Measurements from ENCODE around the gene ZDHHC14. TPM values are rescaled to one million over a fixed set of nuclear protein-coding genes. Genes with fewer than 3 reads are reported as not detected.

ZDHHC14 gene
- total RNA-seq, 1 donor from 2014 or later: 15.2 TPM

- DNase-seq (ENCODE audit: extremely low spot score in 2 of 2): peak in 1 of 2 donors; percentile 2
- H3K27ac ChIP-seq: no peak overlapping the region
- no peaks in the 10 kb centered on the region for H3K4me1 ChIP-seq
- no peaks in the 10 kb centered on the region for H3K27me3 ChIP-seq
- H3K36me3 ChIP-seq: no peaks in the 10 kb centered on the region
- no peak overlapping the region for H3K4me3 ChIP-seq
- no peak for TF ChIP-seq POLR2A (IDR thresholded peaks at IDR 0.05)
- TF ChIP-seq CTCF (IDR thresholded peaks at IDR 0.05): no peak
- no peak for TF ChIP-seq POLR2AphosphoS5 (IDR thresholded peaks at IDR 0.05; ENCODE audit: insufficient read depth in 1 of 2, low read depth in 1 of 2)
- H3K9me3 ChIP-seq: no peaks in the 10 kb centered on the region
- intact Hi-C loops (cut with DNase I): loop anchor here (10.0 kb wide), 1 partner anchor 60 kb away; no protein-coding TSS in a partner anchor
Observed at GRCh38 chr6:157604816-157605215, 223.8 kb downstream of the ZDHHC14 start.

GRCh38 chr6:157605484-157605883, 224.5 kb downstream of the ZDHHC14 start:
- Histone ChIP-seq H3K4me3 (no peak overlapping the region), H3K4me1 (no peaks in the 10 kb centered on the region), H3K36me3 (no peaks in the 10 kb centered on the region), H3K9me3 (no peaks in the 10 kb centered on the region), H3K27ac (no peak overlapping the region), H3K27me3 (no peaks in the 10 kb centered on the region)
- TF ChIP-seq POLR2AphosphoS5 (IDR thresholded peaks at IDR 0.05; ENCODE audit: insufficient read depth in 1 of 2, low read depth in 1 of 2): no peak
- peak in 1 of 2 donors; percentile 60 for DNase-seq (ENCODE audit: extremely low spot score in 2 of 2)
- intact Hi-C loops (cut with DNase I): loop anchor here (10.0 kb wide), 1 partner anchor 59 kb away; no protein-coding TSS in a partner anchor

- Histone ChIP-seq H3K27ac (no peak overlapping the region), H3K27me3 (no peaks in the 10 kb centered on the region), H3K4me1 (no peaks in the 10 kb centered on the region), H3K36me3 (no peaks in the 10 kb centered on the region), H3K9me3 (no peaks in the 10 kb centered on the region), H3K4me3 (no peak overlapping the region)
- intact Hi-C loops (cut with DNase I): loop anchor here (10.0 kb wide), 1 partner anchor 58 kb away; no protein-coding TSS in a partner anchor
- TF ChIP-seq POLR2AphosphoS5 (IDR thresholded peaks at IDR 0.05; ENCODE audit: insufficient read depth in 1 of 2, low read depth in 1 of 2) (no peak), CTCF (IDR thresholded peaks at IDR 0.05) (no peak), POLR2A (IDR thresholded peaks at IDR 0.05) (no peak)
- no peak for DNase-seq (ENCODE audit: extremely low spot score in 2 of 2)
Observed at GRCh38 chr6:157606516-157606915, 225.5 kb downstream of the ZDHHC14 start.

GRCh38 chr6:157607317-157608109, 226.5 kb downstream of the ZDHHC14 start:
- intact Hi-C loops (cut with DNase I): loop anchor here (10.0 kb wide), 1 partner anchor 57 kb away; no protein-coding TSS in a partner anchor
- Histone ChIP-seq H3K36me3 (no peaks in the 10 kb centered on the region), H3K27ac (no peak overlapping the region), H3K27me3 (no peaks in the 10 kb centered on the region), H3K4me1 (no peaks in the 10 kb centered on the region), H3K4me3 (no peak overlapping the region), H3K9me3 (no peaks in the 10 kb centered on the region)
- TF ChIP-seq POLR2AphosphoS5 (IDR thresholded peaks at IDR 0.05; ENCODE audit: insufficient read depth in 1 of 2, low read depth in 1 of 2) (no peak), CTCF (IDR thresholded peaks at IDR 0.05) (no peak), POLR2A (IDR thresholded peaks at IDR 0.05) (no peak)
- DNase-seq (ENCODE audit: extremely low spot score in 2 of 2): no peak

GRCh38 chr6:157608221-157609075, 227.5 kb downstream of the ZDHHC14 start:
- DNase-seq (ENCODE audit: extremely low spot score in 2 of 2): no peak
- Histone ChIP-seq H3K27me3 (no peaks in the 10 kb centered on the region), H3K4me1 (peaks cover 8% of the 10 kb centered on the region), H3K36me3 (no peaks in the 10 kb centered on the region), H3K27ac (no peak overlapping the region), H3K4me3 (no peak overlapping the region), H3K9me3 (no peaks in the 10 kb centered on the region)
- TF ChIP-seq CTCF (IDR thresholded peaks at IDR 0.05) (no peak), POLR2AphosphoS5 (IDR thresholded peaks at IDR 0.05; ENCODE audit: insufficient read depth in 1 of 2, low read depth in 1 of 2) (no peak), POLR2A (IDR thresholded peaks at IDR 0.05) (no peak)
- intact Hi-C loops (cut with DNase I): loop anchor here (10.0 kb wide), 1 partner anchor 56 kb away; no protein-coding TSS in a partner anchor

Measured in vagina (tissue), 2 donors.